HG02870 (cell line): ENCODE data around the gene SKOR1.
A peak's percentile ranks its signal among the peaks of the same experiment; 100 is the strongest.

Experiments
- ATAC-seq: cut with Tn5 transposase; IDR thresholded peaks from one replicate; pipeline ENCODE4 v1.9.1; 2021; ENCODE audit warnings: mild to moderate bottlenecking, moderate library complexity; ENCODE audit not compliant: unreplicated experiment

The SKOR1 gene

GRCh38 chr15:67829647-67830504 is 4.6 kb downstream of the SKOR1 start:
- no peak for ATAC-seq

GRCh38 chr15:67831363-67831762 is 6.1 kb downstream of the SKOR1 start:
- ATAC-seq = no peak

GRCh38 chr15:67832031-67832551 is 6.8 kb downstream of the SKOR1 start:
- ATAC-seq = no peak

- ATAC-seq = no peak
Observed at GRCh38 chr15:67832897-67833709, 7.8 kb downstream of the SKOR1 start.

GRCh38 chr15:67833710-67834511 is 8.6 kb downstream of the SKOR1 start:
- no peak for ATAC-seq

- ATAC-seq = no peak
Observed at GRCh38 chr15:67834581-67835296, 9.4 kb downstream of the SKOR1 start.

- no peak for ATAC-seq
Observed at GRCh38 chr15:67835297-67836133, 10.2 kb downstream of the SKOR1 start.

- ATAC-seq = no peak
Observed at GRCh38 chr15:67836134-67836455, 10.8 kb downstream of the SKOR1 start.

- ATAC-seq = no peak
Observed at GRCh38 chr15:67836477-67836876, 11.2 kb downstream of the SKOR1 start.

GRCh38 chr15:67836955-67837354 is 11.6 kb downstream of the SKOR1 start:
- ATAC-seq = no peak

- ATAC-seq = no peak
Observed at GRCh38 chr15:67838789-67839332, 13.6 kb downstream of the SKOR1 start.

- ATAC-seq = no peak
Observed at GRCh38 chr15:67839499-67839928, 14.2 kb downstream of the SKOR1 start.

- ATAC-seq = peak; percentile 79
Observed at GRCh38 chr15:67839929-67840748, 14.8 kb downstream of the SKOR1 start, which contains the start of gene RNU6-1. TSS of gene RNU6-1 (minus strand) at chr15:67840045.

- no peak for ATAC-seq
Observed at GRCh38 chr15:67840749-67841512, 15.6 kb downstream of the SKOR1 start.

GRCh38 chr15:67841513-67841762 is 16.1 kb downstream of the SKOR1 start:
- ATAC-seq = no peak

GRCh38 chr15:67843092-67843501 is 17.8 kb downstream of the SKOR1 start:
- ATAC-seq = no peak

GRCh38 chr15:67843571-67844387 is 18.5 kb downstream of the SKOR1 start:
- no peak for ATAC-seq
